NCI-H187 (cell line): ENCODE data around the gene RANGAP1.

Experiments used
- DNase-seq, 2 experiments: peaks; one replicate each; lab custom pipeline; 2025; lab: John Stamatoyannopoulos, UW

The RANGAP1 gene

GRCh38 chr22:41257696-41258095 lies 28.3 kb downstream of the RANGAP1 start:
- no peak for DNase-seq

DNA sequence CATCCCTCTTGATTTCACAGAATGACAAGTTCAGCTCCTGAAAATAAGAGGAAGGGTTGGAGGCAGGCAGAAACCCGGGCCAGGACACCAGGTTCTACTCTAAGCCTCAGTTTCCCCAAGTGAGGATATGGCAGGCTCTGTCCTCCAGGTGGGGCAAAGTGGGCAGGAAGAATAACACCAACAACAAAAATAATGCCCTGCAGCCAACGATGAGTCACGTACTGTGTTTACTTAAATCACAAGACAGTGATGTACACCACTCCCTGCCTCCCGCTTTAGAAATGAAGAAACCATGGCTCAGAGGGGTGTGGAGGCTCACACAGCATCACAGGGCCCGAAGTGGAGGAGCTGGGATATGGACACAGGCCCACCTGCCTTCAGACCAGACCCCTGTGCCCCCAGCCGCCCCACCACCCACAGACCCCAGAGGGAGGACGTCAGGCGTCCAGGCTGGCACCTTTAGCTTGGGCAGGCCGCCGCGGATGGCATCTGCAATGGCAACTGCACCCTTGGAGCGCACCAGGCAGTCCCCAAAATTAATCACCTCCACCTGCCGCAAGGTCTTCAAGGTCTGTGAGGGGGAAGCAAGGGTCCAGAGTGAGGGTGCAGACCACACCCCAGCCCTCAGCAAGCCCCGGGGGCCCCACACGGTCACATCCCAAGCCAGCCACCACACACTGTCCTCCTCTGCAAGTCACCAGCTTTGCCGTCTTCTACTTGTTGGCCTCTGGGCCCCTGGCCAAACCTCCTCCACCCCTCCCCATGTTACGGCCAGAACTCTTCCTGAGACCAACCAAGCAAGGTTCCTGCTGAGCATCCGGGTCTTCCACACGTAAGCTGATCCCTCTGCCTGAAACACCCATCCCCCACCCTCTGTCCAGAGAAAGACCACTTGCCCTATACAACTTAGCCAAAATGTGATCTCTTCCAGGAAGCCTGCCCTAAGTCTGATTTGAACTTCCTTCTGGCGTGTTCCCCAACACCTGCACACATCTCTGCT lies 29.4 kb downstream of the RANGAP1 start:
- DNase-seq: no peak

DNA sequence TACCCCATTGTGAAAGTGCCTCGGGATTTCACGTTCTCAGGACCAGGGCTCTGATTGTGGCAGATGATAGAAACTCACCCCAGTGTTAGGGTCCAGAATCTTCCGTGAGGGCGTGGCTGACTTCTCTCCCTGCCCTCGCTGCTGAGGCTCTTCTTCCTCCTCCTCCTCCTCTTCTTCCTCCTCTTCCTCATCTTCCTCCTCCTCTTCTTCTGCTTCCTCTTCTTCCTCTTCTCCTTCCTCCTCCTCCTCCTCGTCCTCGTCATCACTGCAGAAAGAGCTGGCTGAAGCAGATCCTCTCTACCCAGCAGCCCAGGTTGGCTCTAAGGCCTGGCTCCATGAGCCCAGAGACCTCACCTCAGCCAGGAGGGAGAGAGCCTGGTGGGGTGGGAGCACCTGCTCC lies 31.8 kb downstream of the RANGAP1 start:
- DNase-seq: no peak

DNA sequence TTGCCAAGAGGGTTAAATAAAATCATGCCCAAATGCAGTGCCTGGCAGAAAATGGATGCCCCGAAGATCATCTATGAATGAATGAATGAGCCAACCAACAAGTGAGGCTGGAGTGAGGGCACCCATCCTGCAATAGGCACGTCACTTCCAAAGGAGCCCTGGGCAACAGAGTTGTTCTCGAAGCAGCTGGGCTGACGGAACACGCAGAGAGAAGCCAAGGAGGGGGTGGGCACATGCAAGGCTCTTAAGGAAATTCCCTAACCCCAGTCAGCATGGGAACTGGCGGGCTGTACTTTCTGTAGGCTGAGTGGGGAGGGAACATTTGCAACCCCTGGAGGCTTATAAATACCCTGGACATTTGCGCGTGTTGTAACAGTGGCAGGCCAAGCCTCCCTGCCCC lies 33.6 kb downstream of the RANGAP1 start:
- no peak for DNase-seq

GRCh38 chr22:41250127-41250526 lies 35.9 kb downstream of the RANGAP1 start:
- DNase-seq: no peak

DNA sequence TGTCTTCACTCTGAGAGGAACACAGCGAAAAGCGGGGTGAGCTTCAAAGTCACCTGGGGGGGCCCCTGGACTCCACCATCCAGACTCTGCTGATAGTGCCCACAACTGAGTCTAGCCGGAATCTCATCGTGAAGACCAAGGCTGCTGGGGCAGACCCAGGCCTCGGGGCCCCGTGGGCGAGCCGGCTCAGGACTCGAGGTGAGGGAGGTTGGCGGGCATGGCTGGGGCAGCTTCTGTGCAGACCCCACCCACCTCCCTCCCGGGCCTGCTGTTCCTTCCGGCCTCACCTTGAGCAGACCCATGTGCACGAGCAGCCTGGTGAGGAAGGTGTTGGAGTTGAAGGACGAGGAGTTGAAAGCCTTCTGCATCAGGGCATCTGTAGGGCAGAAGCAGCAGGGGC lies 36.5 kb downstream of the RANGAP1 start:
- DNase-seq: no peak

- DNase-seq: no peak
These were observed 37.2 kb downstream of the RANGAP1 start for GRCh38 chr22:41248758-41249157.

DNA sequence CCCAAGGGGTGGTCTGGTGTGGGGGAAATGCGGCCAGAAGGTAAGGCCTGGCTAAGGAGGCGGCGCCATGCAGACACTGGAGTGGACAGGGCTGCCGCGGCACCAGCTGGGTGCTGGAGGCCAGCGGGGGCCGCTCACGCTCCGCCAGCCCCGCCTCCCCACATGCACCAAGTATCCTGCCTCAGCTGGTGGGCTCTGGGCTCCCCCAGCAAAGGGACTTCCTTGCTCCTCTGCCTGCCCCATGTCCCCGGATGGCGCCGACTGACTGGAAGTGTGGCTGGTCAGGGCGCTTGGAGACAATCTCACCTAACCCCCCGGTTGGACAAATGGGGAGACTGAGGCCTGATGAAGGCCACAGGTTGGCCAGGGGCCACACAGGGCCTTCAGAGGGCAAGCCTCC lies 37.7 kb downstream of the RANGAP1 start:
- DNase-seq: no peak

DNA sequence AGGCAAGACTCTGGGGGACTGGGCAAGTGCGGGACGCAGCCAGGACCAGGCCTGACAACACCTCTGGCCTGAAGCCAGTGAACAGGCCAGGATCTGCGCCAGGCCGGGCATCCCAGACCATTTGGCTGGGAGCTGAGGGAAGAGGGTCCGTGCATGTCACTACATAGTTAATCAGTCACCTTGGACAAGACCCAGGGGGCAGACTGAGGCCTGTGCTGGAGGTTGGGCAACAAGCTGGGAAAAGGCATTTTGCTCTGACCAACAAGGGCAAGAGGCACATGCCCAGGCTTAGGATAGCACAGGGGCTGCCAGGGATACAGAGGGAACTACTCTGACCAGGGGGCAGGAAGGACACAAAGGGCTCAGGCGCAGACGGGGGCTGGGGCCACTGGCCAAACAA lies 38.3 kb downstream of the RANGAP1 start:
- no peak for DNase-seq

DNA sequence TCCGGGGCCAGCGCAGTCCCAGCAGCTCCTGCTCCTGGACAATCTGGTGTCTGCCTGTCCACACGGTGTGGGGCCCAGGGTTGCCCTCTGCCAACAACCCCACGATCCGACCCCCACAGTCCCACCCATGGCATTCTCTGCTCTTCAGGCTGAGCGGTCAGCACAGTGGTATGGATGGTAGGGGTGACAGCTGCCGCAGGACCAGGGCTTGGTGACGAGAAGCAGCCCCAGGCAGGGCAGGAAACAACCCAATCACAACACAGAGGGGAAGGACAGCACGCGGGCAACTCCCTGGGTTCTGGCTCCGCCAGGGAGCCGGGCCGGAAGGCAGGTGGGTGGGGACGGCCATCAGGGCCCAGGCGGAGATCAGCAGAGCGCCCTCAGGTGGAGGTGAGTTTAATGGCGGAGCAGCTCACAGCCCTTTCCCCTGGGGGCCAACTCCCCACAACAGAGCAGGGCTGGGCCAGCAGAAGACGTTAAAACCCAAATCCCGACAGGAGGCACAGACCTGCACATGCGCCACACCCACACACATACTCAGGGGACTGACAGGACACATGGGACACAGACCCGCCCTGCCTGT lies 40.0 kb downstream of the RANGAP1 start:
- no peak for DNase-seq

DNA sequence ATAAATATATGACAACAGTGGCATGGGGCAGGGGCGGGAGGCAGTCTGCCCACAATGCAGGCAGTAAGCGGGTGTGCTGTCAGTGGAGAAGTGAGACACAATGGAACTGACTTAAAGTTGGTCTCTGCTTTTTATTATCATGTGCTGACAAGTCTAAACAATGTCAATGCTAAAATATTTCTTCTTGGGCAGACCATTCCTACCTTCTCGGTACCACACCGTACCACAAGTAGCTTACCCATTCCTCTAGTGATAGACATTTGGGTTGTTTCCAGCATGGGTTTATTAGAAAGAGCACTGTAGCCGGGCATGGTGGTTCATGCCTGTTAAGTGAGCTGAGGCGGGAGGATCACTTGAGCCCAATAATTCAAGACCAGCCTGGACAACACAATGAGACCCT lies 42.6 kb downstream of the RANGAP1 start:
- DNase-seq: no peak

DNA sequence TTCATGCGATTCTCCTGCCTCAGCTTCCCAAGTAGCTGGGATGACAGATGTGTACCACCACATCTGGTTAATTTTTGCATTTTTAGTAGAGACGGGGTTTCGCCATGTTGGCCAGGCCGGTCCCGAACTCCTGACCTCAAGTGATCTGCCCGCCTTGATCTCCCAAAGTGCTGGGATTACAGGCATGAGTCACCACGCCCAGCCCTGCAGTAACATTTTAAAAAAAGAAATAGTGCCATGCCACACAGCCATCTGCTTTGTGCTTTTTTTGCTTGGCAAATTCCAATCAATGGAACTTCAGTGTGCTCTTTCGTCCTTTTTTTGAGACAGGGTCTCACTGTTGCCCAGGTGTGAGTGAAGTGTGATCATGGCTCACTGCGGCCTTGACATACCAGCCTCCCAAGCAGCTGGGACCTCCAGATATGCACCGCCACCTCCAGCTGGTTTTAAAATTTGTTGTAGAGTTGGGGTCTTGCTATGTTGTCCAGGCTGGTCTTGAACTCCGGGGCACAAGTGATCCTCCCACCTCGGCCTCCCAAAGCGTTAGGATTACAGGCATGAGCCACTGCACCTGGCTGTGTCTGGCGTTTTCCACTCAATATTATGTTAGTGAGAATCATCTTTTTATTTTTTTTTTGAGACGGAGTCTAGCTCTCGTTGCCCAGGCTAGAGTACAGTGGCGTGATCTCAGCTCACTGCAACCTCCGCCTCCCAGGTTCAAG lies 43.4 kb downstream of the RANGAP1 start:
- no peak for DNase-seq

DNA sequence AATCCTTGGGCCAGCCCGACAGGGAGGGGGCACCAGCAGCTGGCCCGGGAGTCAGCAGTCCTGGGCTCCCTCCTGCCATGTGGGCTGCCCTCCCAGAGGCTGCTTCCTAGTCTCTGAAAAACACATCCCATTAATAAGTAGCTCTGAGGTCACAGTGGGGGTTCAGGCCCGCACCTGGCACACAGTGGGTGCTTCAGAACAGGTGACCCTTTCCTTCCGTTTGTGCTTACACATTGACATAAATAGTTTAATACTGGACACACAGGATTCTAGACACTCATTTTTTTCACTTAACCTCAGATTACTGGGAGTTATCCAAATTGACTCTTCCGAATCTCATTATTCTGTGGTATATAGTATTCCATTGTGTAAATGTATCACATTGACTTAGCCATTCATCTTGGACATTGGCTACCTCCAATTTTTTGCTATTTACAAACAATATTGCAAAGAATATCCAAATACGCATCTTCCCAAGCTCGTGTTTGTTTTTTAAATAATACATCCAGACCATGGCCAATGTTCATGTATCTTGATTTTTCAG lies 44.8 kb downstream of the RANGAP1 start:
- no peak for DNase-seq

DNA sequence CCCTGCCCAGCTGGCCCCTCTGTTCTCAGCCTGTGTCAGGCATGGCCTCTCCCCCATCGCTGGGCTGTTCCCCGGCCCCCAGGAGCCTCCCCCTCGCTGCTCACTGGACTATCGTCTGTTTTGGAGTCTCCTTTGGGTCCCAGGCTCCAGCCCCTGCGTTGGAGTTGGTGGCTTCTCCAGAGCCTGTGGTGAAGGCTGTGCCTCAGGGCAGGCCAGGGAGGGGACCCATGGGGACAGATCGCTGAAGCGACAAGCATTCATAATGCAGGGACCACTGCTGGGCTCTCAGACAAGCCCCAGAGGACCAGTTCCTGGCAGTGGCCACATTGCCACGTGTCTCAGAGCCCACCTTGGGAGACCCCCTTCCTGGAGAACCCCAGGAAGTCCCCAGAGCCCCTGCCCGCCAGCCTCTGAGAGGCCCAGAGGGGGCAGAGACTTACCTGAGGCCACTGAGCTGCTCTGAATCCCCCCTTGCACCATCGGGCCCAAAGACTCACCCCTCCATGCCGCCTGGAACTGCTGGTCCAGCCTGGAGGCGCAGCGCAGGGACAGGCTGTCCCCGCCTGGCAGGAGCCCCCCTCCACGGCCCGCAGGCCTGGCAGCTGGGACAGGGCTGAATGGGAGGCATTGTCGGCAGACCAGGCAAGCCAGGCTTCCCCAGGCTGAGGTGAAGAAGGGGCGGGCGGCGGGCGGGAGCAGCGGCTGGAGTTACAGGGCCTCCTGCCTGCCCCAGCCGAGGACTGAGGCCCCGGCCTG lies 45.4 kb downstream of the RANGAP1 start, which contains the start of gene CHADL:
TSS of gene CHADL (minus strand) at position 555 of the 756 bp plus-strand sequence. CDS start at position 505, 50 bp downstream.
- no peak for DNase-seq

- no peak for DNase-seq
These were observed 46.4 kb downstream of the RANGAP1 start for GRCh38 chr22:41239443-41240128.

DNA sequence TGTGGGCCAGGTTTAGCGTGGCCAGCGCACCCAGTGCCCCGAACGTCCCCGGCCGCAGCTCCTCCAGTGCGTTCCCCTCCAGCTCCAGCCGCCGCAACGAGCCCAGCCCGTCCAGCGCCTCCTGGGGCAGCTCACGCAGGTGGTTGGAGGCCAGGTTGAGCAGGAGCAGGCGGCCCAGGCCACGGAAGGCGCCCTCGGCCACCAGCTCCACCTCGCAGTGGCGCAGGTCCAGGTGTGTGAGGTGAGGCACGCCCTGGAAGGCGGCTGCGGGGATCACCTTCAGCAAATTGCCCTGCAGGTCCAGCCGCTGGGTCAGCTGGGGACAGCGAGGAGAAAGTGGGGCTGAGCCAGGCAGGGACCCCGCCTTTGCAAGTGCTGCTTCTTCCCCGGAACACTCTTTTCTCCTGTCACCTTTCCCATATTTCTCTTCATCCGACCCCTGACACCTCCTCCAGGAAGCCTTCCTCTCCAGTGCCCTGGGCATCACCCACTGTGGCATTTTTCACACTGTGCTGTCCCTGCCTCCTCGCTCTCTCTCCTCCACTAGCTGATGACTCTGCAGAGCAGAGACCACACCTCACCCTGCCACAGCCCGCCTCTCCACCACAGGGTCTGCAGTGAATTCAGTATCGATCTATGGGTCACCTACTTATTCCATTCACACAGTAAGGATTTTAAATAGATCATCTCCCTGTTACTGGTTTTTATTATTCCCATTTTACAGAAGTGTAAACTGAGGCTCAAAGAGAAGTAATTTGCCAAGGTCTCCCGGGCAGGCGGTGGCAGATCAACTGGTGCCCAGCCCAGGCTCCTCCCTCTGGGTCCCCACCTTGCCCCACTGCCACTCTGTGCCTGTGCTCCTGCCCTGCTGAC lies 47.2 kb downstream of the RANGAP1 start:
- no peak for DNase-seq

- DNase-seq: peak; percentile 11 to 25
These were observed 48.0 kb downstream of the RANGAP1 start for GRCh38 chr22:41237707-41238569.

DNA sequence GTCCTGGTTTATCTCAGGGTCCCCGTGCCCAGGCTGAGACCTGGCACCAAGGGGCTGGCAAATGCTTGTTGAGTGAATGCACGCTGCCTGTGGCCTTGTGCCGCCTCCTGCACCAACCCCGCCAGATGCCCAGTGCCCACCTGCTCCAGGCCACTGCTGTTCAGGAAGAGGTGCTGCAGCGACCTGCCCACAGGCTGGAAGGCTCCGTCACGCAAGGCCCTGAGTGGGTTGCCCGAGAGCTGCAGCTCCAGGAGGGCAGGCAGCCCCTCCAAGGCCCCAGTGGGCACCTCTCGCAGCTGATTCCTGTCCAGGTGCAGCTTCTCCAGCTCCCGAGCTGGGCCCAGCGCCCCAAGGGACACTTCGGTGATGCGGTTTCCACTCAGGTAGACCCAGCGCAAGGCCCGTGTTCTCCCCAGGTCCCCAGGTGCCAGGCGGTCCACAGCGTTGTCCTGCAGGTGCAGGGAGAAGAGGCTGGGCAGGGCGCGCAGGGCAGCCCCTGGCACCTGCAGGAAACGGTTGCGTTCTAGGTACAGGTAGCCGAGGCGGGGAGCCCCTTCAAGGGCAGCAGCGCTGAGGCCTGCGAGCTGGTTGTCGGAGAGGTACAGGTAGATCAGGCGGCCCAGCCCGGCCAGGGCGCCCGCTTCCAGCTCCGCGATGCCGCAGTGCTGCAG lies 48.8 kb downstream of the RANGAP1 start:
- DNase-seq: no peak
